Stimulated activated naive CD4-positive, alpha-beta T cell treated with Interleukin-2 at 50 U/mL for 16 hours (primary cell): ENCODE results near the gene SLC39A11.
"Not testable (repeated sequence)": the region's sequence is repeated elsewhere in the genome, so short reads cannot be mapped to it uniquely, and the experiment has no call there.

Experiments
- DNase-seq: peaks from one replicate; lab custom pipeline; 2025; lab: John Stamatoyannopoulos, UW

The SLC39A11 gene, protein sequence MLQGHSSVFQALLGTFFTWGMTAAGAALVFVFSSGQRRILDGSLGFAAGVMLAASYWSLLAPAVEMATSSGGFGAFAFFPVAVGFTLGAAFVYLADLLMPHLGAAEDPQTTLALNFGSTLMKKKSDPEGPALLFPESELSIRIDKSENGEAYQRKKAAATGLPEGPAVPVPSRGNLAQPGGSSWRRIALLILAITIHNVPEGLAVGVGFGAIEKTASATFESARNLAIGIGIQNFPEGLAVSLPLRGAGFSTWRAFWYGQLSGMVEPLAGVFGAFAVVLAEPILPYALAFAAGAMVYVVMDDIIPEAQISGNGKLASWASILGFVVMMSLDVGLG

DNA sequence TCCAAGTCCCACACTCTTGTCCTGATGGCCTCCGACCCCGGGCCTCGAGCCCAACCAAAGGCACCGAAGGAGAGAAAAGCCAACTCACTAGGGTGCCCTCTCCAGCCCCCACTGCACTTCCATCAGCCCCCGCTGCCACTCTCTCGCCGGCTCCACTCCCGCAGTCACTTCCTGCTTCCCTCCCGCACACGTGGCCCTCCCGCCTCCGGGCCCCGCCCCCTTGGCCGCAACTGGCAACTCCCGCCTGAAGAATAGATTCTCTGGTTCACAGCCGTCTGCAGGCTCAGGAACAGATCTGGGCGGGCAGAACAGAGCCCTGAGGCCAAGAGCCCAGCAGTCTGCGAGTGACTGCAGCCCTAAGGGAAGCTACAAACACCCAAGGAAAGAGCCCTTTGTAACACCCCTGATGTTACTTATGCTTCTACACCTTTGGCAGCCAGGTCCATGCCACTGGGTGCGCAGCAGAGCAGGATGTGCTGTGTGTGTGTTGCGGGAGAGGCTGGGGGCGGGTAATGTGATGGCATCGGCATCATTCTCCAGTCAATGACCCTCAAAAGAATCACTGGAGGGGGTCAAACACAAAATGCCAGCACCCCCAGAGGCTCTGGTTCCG, at the start of gene SLC39A11:
TSS of gene SLC39A11 (minus strand) at position 166 of the 613 bp plus-strand sequence. CDS start 3,924 bp downstream, outside the sequence.
- peak; percentile 91 for DNase-seq

DNA sequence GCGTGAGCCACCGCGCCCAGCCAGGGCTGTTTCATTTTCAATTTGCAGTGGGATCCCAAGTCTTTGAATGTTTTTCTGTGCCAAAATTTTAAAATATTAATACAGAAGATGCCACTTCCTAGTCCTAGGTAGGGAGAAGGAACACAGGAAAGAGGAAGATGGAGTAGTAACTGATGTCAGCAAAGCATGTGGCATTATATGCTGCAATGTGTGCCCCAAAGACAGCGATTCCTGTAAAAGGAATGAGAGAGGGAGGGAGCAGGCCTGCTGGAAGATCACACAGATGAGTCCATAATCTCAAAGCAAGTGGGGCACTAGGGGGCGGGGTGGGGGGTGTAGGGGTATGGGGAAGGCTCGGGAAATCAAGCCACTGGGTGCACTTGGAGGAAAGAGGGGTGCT, 48.9 kb upstream of the SLC39A11 start:
- no peak for DNase-seq

DNA sequence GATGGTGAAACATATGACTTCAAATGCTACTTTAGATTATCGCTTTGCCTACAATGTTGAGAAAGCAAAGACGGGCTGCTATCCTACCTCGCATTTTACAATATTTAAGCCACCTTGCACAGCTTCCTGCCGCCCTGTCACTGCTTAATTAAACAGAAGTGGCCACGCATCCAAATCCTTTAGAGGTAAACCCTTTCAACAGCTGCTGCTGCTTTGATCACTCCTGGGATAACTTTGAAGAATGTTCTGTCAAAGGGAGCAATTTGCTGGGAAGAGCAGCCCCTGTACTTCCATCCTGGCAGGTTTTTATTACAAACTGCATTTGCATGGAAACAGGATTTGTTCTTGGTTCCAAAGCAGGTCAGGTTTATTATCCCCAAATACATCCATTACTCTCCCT, 48.1 kb upstream of the SLC39A11 start:
- DNase-seq, result no peak

DNA sequence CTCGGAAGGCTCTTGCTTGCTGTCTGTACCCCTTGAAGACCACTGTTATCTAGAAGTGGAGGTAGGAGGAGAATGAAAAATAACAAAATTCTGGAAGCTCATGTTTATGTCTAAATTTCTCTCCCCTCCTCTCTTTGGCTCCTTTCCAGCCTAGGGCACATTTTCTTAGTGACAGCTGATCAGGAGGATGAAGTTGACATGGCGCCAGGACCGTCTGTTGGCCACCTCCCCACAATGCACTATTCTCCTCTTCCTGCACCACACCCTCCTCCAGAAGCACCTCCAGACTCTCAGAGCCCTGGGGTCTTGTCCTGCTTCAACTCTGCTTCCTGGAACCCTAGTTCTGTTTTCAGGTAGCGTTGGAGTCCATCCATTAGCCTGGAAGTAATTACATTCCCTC, 46.8 kb upstream of the SLC39A11 start:
- no peak for DNase-seq

DNA sequence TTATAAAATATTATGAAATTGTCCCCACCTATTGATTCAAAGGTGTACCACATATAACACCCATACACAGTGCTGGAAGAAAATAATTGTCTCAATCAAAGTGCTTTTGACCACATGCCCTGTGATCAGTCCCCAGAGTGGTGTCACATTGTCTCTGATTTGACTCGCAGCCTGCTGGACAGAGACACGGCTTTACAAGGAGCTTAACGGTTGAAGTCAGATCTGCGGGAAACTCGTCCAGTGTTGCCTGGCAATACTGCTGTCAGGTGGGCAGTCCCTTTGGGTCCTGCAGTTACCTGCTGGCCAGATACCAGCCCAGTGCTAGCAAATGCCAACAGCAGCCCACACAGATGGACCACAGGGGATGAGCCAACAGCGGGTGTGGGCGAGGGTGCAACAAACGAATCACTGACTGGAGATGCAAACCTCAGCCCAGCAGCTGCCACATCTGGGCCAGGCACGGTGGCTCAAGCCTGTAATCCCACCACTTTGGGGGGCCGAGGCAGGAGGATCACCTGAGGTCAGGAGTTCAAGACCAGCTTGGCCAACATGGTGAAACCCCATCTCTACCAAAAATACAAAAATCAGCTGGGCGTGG, 46.2 kb upstream of the SLC39A11 start:
- no peak for DNase-seq

DNA sequence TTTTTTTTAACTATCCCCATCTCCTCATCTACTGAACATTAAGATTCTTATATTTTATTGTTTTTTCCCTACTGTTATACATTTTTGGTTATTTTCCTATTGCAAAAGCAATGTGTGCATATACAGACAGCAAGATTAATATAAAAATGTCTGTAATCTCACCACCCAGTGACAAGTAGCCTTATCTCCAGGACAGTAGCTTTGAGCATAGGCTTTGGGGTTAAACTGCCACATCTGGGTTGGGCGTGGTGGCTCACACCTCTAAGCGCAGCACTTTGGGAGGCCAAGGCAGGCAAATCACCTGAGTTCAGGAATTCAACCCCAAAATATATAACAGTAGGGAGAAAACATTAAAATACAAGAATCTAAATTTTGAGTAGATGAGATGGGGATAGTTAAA, 44.9 kb upstream of the SLC39A11 start:
- no peak for DNase-seq

DNA sequence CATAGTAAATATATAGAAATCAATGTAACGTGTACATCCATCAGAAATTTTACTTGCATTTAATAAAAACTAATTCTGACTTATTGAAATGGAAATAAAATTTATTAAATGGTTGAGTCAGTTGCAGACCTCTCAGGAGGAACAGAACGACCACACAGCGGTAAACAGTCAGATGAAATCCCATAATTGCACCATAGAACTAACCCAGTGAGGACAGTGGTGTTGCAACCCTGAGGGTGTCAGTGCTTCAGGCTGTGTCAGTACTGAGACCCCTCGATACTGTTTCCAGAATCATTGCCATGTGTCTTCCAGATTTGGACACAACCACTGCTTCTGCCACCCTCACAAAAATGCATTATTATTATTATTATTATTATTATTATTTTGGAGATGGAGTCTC, 43.3 kb upstream of the SLC39A11 start:
- no peak for DNase-seq

DNA sequence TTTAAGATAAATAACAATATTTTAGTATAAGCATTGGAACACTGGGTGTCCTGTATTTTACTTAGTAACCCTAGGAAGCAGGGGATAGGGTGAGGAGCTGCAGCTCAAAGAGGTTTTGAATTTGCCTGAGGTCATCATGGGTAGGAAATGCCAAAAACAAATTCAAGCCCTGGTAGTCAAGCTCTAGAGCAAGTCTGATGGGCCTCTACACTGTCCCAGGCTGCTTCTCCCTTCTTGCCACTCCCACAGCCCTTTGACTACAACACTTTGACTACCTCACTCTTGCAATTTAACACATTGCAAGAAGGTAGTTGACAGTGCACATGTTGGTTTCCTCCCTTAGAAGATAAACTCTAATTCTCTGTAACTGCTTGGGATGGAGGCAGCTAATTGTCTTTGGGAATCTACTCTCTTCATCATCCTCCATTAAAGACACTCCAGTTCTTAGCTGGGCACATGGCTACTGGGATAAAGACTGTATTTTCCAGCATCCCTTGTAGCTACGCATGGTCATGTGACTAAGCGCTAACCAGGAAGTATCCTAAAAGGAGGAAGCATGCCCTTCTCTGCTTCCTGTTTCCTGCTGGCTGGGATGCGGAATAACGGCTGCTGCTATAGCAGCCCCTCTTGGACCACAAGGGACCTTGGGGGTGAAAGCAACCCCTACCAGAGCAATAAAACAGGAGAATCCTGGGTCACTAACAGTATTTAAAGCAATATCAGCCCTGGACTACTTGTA, 41.6 kb upstream of the SLC39A11 start:
- no peak for DNase-seq

DNA sequence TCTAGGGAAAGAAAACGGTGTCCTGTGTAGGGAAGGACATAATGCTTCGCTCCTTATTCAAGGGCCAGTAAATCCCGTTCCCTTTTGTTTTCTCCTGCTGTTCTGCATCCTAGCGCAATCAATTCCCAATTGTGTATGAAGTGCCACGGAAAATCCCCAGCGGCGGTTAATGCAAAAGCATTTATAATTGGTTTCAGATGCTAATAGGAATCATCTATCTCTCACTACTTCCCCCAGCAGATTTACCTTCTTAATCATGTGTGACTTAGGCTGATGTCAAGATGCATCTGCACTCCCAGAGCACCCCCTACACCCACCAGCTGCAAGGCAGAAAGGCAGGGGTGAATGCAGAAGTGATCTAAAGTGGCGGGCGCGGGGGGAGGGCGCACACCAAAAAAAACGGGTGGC, 39.6 kb upstream of the SLC39A11 start:
- no peak for DNase-seq

DNA sequence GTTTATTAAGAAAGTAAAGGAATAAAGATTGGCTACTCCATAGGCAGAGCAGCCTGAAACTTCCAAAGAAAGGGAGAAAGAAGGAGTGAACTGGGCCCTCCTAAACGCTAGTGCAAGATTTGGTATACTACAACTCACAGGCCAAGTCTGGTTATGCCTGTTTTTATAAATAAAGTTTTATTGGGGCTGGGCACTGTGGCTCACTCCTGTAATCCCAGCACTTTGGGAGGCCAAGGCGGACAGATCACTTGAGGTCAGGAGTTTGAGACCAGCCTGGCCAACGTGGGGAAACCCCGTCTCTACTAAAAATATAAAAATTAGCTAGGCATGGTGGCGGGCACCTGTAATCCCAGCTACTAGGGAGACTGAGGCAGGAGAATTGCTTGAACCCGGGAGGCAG, 39.0 kb upstream of the SLC39A11 start:
- not testable (repeated sequence) for DNase-seq

DNA sequence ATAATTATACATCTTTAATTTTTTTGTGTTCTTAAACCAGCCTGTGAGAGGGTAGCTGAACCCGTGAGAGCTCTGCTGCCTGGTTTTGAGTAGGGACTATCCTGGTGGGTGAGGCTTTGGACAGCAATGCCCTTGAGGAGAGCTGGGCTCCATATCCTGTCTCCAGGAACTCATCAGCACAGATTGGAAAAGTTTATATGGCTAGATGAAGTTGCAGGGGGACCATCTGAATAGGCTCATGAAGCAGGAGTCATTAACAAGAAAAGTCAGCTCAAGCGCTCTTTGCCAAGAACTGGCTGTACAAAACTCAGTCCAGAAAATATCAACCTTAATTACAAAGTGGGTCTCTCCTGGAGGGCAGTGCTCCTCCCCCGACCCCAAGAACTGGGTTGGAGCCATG, 38.5 kb upstream of the SLC39A11 start:
- DNase-seq, result no peak

DNA sequence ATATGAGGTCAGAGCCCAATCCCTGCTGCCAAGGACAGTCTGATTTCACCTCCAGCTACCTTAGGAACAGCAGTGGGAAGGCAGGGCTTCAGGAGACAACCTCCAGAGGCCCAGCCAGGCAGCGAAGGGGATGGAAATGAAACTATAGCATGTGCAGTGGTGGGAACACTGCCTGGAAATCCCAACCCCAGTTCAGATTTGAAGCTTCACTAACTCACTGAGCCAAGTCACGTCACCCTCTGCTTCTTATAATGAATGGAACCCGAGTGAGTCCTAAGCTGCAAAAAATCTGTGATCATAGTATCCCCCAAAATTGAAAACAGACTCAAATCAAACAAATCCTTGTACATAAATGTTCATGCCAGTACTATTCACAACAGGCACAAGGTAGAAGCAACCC, 36.0 kb upstream of the SLC39A11 start:
- DNase-seq, result no peak

DNA sequence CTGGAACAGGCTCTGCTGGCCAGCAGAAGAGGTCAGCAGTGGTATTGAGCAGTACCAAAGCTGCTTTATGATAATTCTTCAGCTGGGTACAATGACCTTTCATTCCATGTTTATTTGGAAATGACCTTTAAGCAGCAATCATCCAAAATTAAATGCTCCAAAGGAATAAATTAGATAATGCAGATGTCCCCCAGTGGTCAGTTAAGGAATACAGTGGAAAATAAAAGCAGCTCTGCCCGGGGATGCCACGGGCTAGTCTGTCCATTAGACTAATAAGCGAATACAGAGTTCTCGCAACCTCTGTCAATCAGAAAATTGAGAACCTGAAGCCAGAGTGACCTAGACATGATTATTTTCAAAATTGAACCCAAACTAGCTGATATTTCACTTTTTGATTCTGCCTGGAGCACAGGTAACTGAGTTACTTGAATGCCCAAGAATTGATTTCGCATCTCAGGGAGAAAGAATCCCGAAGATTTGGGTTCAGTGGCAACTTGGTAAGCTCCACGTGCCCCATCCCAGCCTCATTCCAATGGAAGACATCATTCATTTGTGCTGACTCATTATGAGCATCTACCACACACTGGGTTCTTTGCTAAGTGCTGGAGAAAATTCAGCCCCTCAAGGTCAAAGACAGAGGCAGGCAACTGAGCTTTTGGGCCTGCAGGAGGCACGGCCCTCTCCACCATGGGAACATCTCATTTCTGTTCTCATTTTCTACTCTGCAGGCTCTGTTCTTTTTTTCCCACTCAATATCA, 34.4 kb upstream of the SLC39A11 start:
- no peak for DNase-seq

DNA sequence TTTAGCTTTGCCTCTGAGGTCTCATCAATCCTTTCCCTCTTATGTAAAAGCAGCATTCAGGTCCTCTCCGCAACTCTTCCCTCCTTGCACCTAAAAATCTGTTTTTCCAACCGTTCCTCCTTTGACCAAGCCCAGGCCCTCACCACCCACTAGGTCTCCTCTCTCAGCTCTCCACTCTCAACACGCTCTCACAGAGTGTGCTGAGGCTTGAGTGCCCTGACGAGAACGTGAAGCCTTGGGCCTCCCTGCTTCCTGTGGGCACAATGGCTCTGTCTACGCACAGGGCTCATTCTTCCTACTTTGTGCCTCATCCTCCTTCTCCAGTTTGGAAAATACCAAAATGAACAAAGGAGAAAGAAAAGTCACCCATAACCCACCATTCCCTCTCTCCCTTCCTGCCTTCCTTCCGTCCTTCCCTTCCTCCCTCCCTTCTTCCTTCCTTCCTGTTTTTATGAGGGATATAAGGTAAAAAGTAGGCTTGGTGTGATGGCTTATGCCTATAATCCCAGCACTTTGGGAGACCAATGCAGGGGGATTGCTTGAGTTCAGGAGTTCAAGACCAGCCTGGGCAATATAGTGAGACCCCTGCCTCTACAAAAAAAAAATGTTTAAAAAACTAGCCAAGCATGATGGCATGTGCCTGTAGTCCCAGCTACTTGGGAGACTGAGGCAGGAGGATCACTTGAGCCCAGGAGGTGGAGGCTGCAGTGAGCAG, 31.3 kb upstream of the SLC39A11 start:
- DNase-seq, result no peak

DNA sequence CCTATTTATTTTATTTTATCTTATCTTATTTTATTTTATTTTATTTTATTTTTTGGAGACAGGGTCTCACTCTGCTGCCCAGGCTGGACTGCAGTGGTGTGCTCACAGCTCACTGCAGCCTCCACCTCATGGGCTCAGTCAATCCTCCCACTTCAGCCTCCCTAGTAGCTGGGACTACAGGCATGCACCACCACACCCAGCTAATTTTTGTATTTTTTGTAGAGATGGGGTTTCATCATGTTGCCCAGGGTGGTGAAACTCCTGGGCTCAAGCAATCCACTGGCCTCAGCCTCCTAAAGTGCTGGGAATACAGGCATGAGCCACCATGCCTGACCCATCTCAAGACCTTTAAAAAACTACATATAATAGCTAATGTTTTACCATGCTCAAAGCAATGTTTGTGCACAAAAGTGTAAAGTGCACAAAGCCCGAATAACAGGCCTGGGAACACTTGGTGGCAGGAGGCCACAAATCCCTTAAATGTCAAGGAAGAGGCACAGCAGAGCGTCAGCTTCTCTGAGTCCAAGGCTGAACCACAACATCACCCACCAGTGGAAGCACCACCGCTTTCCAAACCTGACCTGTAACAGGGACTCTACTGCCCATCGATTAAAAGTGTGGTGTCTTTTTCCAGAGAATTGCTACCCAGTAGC, 30.6 kb upstream of the SLC39A11 start:
- DNase-seq, result no peak

DNA sequence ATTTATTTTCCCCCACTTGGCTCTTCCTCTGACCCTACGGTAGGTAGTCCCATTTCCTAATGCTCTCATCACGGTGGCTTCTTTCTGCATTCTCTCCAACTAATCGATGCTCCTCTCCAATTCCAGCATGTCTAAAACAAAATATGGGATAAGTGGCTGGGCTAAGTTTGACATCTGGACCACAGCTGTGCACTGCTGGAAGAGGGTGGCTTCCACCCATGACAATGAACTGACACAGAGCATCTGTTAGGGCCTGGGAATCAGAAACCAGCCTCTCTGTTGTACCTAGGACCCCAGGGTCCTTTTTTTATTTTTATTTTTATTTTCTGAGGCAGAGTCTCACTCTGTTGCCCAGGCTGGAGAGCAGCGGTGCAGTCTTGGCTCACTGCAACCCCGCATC, 29.0 kb upstream of the SLC39A11 start:
- DNase-seq, result no peak

DNA sequence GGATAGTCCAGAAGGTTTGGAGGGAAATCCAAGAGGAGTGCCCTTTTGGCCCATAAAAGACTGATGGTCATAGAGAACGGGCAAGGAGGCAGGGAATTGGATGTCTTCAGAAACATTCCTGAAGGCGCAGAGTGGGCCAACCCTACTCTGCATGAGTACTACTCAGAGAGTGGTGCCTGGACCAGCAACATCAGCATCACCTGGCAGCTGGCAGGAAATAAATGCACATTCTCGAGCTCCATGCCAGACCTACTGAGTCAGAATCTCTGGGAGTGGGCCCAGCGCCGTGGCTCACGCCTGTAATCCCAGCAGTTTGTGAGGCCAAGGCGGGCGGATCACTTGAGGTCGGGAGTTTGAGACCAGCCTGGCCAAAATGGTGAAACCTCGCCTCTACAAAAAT, 27.1 kb upstream of the SLC39A11 start:
- no peak for DNase-seq

DNA sequence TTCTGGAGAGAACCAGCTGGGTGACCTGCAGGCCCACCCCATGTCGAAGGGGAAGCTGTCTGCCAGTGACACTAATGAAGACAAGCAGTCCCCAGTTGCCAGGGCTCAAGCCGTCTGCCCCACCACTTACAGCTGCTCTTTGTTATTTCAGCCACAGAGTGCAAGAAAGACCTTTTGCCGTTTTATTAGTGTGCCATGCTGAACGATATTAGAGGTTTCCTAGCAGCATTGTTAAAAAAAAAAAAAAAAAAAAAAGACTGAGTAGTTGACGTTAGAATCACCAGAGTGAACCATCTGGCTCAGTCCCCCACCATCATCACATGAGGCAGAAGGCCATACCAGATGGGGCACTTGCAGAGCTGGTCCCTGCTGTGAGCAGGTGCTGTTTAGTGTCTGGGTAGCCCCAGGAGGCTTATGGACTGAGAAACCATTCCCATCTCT, 26.5 kb upstream of the SLC39A11 start:
- DNase-seq, result no peak

DNA sequence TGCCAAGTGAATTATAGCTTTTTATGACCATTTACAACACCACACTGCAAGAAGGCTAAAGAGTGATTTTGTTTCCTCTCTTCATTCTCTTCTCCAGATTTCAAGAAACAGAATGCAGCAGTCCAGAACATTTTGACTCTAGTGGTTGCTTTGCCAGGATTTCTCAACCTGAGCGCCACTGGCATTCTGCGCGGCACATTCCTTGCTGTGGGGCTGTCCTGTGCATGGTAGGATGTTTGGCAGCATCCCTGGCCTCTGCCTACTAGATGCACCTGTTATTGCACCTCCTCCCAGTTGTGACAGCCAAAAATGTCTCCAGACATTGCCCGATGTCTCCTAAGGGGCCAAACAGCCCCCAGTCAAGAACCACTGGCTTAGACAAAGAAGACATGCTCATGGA, 25.7 kb upstream of the SLC39A11 start:
- no peak for DNase-seq

DNA sequence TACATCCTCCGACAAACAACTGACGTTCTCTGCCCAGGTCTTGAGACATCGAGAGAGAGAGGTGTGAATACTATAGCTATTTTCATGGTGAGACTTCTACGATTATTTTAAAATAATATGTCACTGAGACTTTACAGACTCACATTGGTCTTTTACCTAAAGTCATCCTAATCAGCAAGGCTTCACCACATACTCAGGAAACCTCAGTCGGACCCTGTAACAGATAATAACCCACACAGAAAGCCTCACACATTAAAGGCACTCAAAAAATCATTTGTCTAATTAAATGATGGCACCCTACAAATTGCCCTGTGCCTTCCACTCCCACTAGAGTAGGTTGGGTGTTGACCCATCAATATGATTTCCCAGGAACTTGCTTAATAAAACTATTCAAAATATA, 19.8 kb upstream of the SLC39A11 start:
- DNase-seq, result no peak

DNA sequence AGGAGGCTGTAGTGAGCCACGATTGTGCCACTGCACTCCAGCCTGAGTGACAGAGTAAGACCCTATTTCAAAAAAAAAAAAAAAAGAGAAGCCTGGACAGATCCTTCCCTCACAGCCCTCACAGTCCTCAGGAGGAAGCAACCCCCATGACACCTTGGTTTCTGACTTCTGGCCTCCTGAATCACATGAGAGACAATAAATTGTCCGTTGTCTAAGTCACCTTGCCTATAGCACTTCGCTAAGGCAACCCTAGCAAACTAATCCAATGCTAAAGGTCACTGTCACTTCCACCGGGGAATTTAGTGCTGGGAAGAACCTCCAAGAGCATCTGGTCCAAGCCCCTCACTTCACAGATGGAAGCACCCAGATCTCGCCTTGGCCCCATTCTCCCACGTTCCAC, 18.9 kb upstream of the SLC39A11 start:
- DNase-seq, result no peak
